ENCODE results near the gene FBXL20.
"Not testable (repeated sequence)": the region's sequence is repeated elsewhere in the genome, so short reads cannot be mapped to it uniquely, and the experiment has no call there.

Gene FBXL20

GRCh38 chr17:39261286-39261685 lies 140.1 kb downstream of the FBXL20 start:
- Histone ChIP-seq H3K4me1 (ENCODE audit: control insufficient read depth, insufficient read depth, low read length) (no peaks in the 10 kb centered on the region), H3K36me3 (ENCODE audit: control insufficient read depth, insufficient read depth, low read length) (peaks cover 22% of the 10 kb centered on the region), H3K4me3 (ENCODE audit: low read length) (no peak overlapping the region), H3K9ac (ENCODE audit: low read length) (no peak overlapping the region), H3K27me3 (ENCODE audit: control insufficient read depth, insufficient read depth, low read length) (no peaks in the 10 kb centered on the region), H3K27ac (ENCODE audit: low read depth, low read length) (no peak overlapping the region)

- H3K27ac ChIP-seq (ENCODE audit: low read depth, low read length): no peak overlapping the region
- H3K9ac ChIP-seq (ENCODE audit: low read length): no peak overlapping the region
- H3K36me3 ChIP-seq (ENCODE audit: control insufficient read depth, insufficient read depth, low read length): peaks cover 8% of the 10 kb centered on the region
- no peaks in the 10 kb centered on the region for H3K27me3 ChIP-seq (ENCODE audit: control insufficient read depth, insufficient read depth, low read length)
- no peaks in the 10 kb centered on the region for H3K4me1 ChIP-seq (ENCODE audit: control insufficient read depth, insufficient read depth, low read length)
- no peak overlapping the region for H3K4me3 ChIP-seq (ENCODE audit: low read length)
Measured at GRCh38 chr17:39252788-39253460, 148.5 kb downstream of the FBXL20 start.

- H3K27me3 ChIP-seq (ENCODE audit: control insufficient read depth, insufficient read depth, low read length): no peaks in the 10 kb centered on the region
- no peaks in the 10 kb centered on the region for H3K4me1 ChIP-seq (ENCODE audit: control insufficient read depth, insufficient read depth, low read length)
- peaks cover 4% of the 10 kb centered on the region for H3K36me3 ChIP-seq (ENCODE audit: control insufficient read depth, insufficient read depth, low read length)
- H3K9ac ChIP-seq (ENCODE audit: low read length): no peak overlapping the region
- no peak overlapping the region for H3K27ac ChIP-seq (ENCODE audit: low read depth, low read length)
- H3K4me3 ChIP-seq (ENCODE audit: low read length): no peak overlapping the region
Measured at GRCh38 chr17:39251997-39252396, 149.4 kb downstream of the FBXL20 start.

GRCh38 chr17:39250076-39250475 lies 151.3 kb downstream of the FBXL20 start:
- H3K36me3 ChIP-seq (ENCODE audit: control insufficient read depth, insufficient read depth, low read length); H3K4me3 ChIP-seq (ENCODE audit: low read length); H3K9ac ChIP-seq (ENCODE audit: low read length); H3K4me1 ChIP-seq (ENCODE audit: control insufficient read depth, insufficient read depth, low read length); H3K27me3 ChIP-seq (ENCODE audit: control insufficient read depth, insufficient read depth, low read length); H3K27ac ChIP-seq (ENCODE audit: low read depth, low read length): not testable (repeated sequence)

DNA sequence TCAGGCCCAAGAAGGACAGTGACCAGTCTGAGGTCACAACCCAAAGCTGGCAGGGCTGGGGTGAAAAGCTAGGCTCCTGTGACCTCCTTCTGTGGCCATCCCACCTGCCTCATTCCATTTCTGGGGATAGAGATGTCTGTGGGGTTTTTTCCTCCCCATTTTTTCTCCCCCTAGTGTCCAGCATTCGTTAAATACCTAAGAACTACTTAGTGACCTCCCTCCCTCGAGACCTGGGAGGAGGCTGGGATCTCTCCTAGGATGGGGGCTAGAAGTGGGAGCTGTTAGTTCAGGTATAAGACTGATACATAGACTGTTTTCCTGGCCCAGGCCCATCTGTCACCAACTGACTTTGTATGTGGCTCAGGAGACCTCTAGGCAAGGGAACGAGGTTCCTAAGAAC lies 155.2 kb downstream of the FBXL20 start:
- no peaks in the 10 kb centered on the region for H3K36me3 ChIP-seq (ENCODE audit: control insufficient read depth, insufficient read depth, low read length)
- no peak overlapping the region for H3K4me3 ChIP-seq (ENCODE audit: low read length)
- no peaks in the 10 kb centered on the region for H3K27me3 ChIP-seq (ENCODE audit: control insufficient read depth, insufficient read depth, low read length)
- no peak overlapping the region for H3K9ac ChIP-seq (ENCODE audit: low read length)
- H3K27ac ChIP-seq (ENCODE audit: low read depth, low read length): no peak overlapping the region
- no peaks in the 10 kb centered on the region for H3K4me1 ChIP-seq (ENCODE audit: control insufficient read depth, insufficient read depth, low read length)

DNA sequence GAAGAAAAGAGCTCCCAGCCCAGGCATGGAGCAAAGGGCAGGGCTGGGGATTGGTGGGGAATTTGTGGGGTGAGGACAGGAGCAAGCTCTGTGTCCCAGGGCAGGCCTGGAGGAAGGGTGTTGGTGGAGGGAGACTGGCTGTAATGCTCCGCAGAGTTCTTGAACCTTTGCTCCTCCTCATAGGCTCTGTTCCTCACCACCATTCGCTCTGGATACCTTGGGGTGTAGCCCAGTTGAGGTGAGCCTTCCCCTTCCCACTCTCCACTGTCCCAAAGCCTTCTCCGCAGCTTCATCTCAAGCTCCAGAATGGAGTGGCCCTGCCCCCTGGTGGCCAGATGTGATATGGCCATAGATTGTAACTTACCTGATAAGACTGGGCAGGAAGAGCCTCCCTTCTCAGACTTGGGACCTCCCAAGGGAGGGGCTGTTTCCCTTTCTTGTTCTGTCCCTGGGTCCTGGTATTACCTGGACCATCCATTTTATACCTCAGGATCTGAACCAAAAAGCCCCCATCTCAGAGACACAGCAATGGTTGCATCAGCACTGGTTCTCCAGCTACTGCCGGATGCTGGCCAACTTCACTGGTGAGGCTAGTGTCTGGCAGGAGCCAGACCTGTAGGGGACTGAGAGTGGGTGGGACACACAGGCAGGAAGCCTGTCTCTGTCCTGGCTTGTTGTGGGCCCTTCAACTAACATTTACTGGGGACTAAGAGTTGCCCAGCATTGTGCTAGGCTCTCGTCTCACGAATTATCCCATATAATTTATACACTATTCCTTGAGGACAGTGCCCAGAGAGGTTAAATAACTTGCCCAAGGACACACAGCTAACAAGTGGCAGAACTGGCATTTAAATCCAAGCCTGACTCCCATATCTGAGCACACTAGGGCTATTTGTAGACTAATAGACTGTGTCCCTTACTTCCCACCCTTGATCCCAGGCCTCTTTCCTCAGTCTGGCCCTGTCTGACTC lies 156.5 kb downstream of the FBXL20 start:
- Histone ChIP-seq H3K4me1 (ENCODE audit: control insufficient read depth, insufficient read depth, low read length) (no peaks in the 10 kb centered on the region), H3K4me3 (ENCODE audit: low read length) (no peak overlapping the region), H3K9ac (ENCODE audit: low read length) (no peak overlapping the region), H3K27ac (ENCODE audit: low read depth, low read length) (no peak overlapping the region), H3K27me3 (ENCODE audit: control insufficient read depth, insufficient read depth, low read length) (no peaks in the 10 kb centered on the region), H3K36me3 (ENCODE audit: control insufficient read depth, insufficient read depth, low read length) (no peaks in the 10 kb centered on the region)

DNA sequence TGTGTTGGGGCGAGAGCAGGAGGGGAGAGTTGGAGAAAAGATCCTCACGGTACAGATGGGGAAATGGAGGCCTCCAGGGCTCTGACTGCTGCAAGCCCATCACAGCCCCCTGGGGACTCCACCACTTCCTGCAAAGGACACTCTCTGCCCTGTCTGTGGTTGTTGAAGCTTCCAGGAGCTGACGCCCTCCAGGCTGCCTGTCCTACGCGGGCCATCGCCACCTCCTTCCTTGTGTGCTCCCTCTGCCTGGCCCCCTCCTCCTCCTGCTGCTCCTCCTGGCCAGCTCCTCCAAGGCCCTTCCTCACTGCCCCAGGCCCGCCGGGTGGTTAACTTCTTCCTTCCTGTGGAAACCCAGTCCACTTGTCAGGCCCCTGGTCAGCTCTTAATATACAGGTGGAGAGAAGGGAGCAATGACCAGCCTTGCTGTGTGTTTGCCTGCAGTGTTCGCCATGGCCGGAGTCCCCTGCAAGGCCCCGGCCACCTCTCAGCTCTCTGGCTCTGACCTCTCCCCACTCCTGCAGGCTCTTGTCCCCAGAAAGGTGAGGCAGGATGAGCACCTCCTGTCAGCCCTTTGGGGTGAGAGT lies 157.3 kb downstream of the FBXL20 start:
- Histone ChIP-seq H3K27me3 (ENCODE audit: control insufficient read depth, insufficient read depth, low read length) (peaks cover 3% of the 10 kb centered on the region), H3K4me1 (ENCODE audit: control insufficient read depth, insufficient read depth, low read length) (no peaks in the 10 kb centered on the region), H3K4me3 (ENCODE audit: low read length) (no peak overlapping the region), H3K27ac (ENCODE audit: low read depth, low read length) (no peak overlapping the region), H3K9ac (ENCODE audit: low read length) (no peak overlapping the region), H3K36me3 (ENCODE audit: control insufficient read depth, insufficient read depth, low read length) (no peaks in the 10 kb centered on the region)

DNA sequence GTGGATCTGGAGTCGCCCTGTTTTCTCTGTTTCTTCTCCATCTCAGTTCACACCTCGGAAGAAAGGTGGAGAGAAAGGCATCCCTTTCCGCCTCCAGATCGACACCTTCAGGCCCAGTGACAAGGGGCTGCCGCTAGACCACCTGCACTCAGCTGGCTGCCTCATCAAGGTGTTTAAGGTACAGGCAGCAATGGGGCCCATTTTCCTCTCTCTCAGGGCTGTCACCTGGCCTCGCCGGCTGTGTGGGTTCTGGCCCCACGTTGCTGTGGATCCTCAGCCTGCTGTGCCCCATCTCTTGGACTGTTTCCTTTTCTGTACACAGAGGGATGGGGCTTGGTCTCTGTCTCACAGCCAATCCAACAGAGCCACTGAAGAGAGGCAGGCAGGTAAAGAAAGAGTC lies 158.3 kb downstream of the FBXL20 start:
- no peak overlapping the region for H3K27ac ChIP-seq (ENCODE audit: low read depth, low read length)
- peaks cover 6% of the 10 kb centered on the region for H3K27me3 ChIP-seq (ENCODE audit: control insufficient read depth, insufficient read depth, low read length)
- H3K4me1 ChIP-seq (ENCODE audit: control insufficient read depth, insufficient read depth, low read length): no peaks in the 10 kb centered on the region
- H3K36me3 ChIP-seq (ENCODE audit: control insufficient read depth, insufficient read depth, low read length): no peaks in the 10 kb centered on the region
- H3K4me3 ChIP-seq (ENCODE audit: low read length): no peak overlapping the region
- H3K9ac ChIP-seq (ENCODE audit: low read length): no peak overlapping the region

DNA sequence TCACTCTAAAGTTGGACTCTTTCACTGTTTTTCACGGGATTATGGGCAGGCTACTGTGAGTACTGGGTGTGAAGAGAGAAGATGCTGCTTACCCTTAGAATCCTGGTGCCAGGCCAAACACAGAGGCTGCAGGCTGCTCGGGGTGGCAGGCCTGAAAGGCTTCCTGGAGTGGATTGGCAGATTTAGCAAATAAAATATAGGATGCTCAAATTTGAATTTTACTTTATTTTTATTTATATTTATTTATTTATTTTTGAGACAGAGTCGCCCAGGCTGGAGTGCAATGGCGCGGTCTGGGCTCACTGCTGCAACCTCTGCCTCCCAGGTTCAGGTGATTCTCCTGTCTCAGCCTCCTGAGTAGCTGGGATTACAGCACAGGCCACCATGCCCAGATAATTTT lies 160.8 kb downstream of the FBXL20 start:
- no peak overlapping the region for H3K27ac ChIP-seq (ENCODE audit: low read depth, low read length)
- no peak overlapping the region for H3K4me3 ChIP-seq (ENCODE audit: low read length)
- no peaks in the 10 kb centered on the region for H3K4me1 ChIP-seq (ENCODE audit: control insufficient read depth, insufficient read depth, low read length)
- H3K27me3 ChIP-seq (ENCODE audit: control insufficient read depth, insufficient read depth, low read length): peaks cover 6% of the 10 kb centered on the region
- H3K36me3 ChIP-seq (ENCODE audit: control insufficient read depth, insufficient read depth, low read length): no peaks in the 10 kb centered on the region
- no peak overlapping the region for H3K9ac ChIP-seq (ENCODE audit: low read length)

- H3K4me3 ChIP-seq (ENCODE audit: low read length): no peak overlapping the region
- H3K27ac ChIP-seq (ENCODE audit: low read depth, low read length): no peak overlapping the region
- H3K4me1 ChIP-seq (ENCODE audit: control insufficient read depth, insufficient read depth, low read length): no peaks in the 10 kb centered on the region
- peaks cover 6% of the 10 kb centered on the region for H3K27me3 ChIP-seq (ENCODE audit: control insufficient read depth, insufficient read depth, low read length)
- no peak overlapping the region for H3K9ac ChIP-seq (ENCODE audit: low read length)
- H3K36me3 ChIP-seq (ENCODE audit: control insufficient read depth, insufficient read depth, low read length): no peaks in the 10 kb centered on the region
Measured at GRCh38 chr17:39239640-39240314, 161.6 kb downstream of the FBXL20 start.

- H3K4me1 ChIP-seq (ENCODE audit: control insufficient read depth, insufficient read depth, low read length): no peaks in the 10 kb centered on the region
- no peaks in the 10 kb centered on the region for H3K36me3 ChIP-seq (ENCODE audit: control insufficient read depth, insufficient read depth, low read length)
- no peak overlapping the region for H3K4me3 ChIP-seq (ENCODE audit: low read length)
- peaks cover 6% of the 10 kb centered on the region for H3K27me3 ChIP-seq (ENCODE audit: control insufficient read depth, insufficient read depth, low read length)
- no peak overlapping the region for H3K9ac ChIP-seq (ENCODE audit: low read length)
- H3K27ac ChIP-seq (ENCODE audit: low read depth, low read length): no peak overlapping the region
Measured at GRCh38 chr17:39238311-39238972, 163.0 kb downstream of the FBXL20 start.

GRCh38 chr17:39237586-39237985 lies 163.8 kb downstream of the FBXL20 start:
- Histone ChIP-seq H3K27ac (ENCODE audit: low read depth, low read length) (no peak overlapping the region), H3K27me3 (ENCODE audit: control insufficient read depth, insufficient read depth, low read length) (peaks cover 6% of the 10 kb centered on the region), H3K4me3 (ENCODE audit: low read length) (no peak overlapping the region), H3K4me1 (ENCODE audit: control insufficient read depth, insufficient read depth, low read length) (no peaks in the 10 kb centered on the region), H3K36me3 (ENCODE audit: control insufficient read depth, insufficient read depth, low read length) (no peaks in the 10 kb centered on the region), H3K9ac (ENCODE audit: low read length) (no peak overlapping the region)

Measured in rectal smooth muscle tissue (tissue), 1 donor.